HepG2 (cell line): Measurements from ENCODE around the gene HS3ST3B1. TPM values are rescaled to one million over a fixed set of nuclear protein-coding genes. Genes with fewer than 3 reads are reported as not detected.
A peak's percentile ranks its signal among the peaks of the same experiment; 100 is the strongest.

Experiments
- ARID2 ChIP-seq: sonication (generic); formaldehyde crosslinking; IDR thresholded peaks from 2 replicates; pipeline ENCODE4 v1.8.1; 2022; ENCODE audit warnings: mild to moderate bottlenecking, missing genetic modification reagents, borderline replicate concordance
- ARNT2 ChIP-seq: sonication (generic); formaldehyde crosslinking; IDR thresholded peaks from 2 replicates; pipeline ENCODE4 v1.8.0; 2022; ENCODE audit warnings: mild to moderate bottlenecking, low read depth, missing genetic modification reagents, moderate library complexity
- ATF6 ChIP-seq: sonication (generic); formaldehyde crosslinking; conservative IDR thresholded peaks from 2 replicates; pipeline ENCODE4 v1.4.0; 2020; ENCODE audit warnings: missing genetic modification reagents
- CBFB ChIP-seq: sonication (generic); formaldehyde crosslinking; IDR thresholded peaks from 2 replicates; pipeline ENCODE4 v1.4.0; 2020; ENCODE audit warnings: missing genetic modification reagents
- CC2D1A ChIP-seq: sonication (generic); formaldehyde crosslinking; IDR thresholded peaks from 2 replicates; pipeline ENCODE4 v1.8.1; 2023; ENCODE audit warnings: mild to moderate bottlenecking, missing genetic modification reagents
- DBP ChIP-seq: sonication (generic); formaldehyde crosslinking; IDR thresholded peaks from 2 replicates; pipeline ENCODE4 v1.4.0; 2020; ENCODE audit warnings: missing genetic modification reagents; ENCODE audit errors: not compliant biosample characterization
- DNMT1 ChIP-seq: sonication (generic); formaldehyde crosslinking; IDR thresholded peaks from 2 replicates; pipeline ENCODE4 v1.5.1; 2020; ENCODE audit warnings: mild to moderate bottlenecking, missing genetic modification reagents
- E2F5 ChIP-seq: sonication (generic); formaldehyde crosslinking; conservative IDR thresholded peaks from 2 replicates; pipeline ENCODE4 v1.4.0; 2020; ENCODE audit warnings: missing genetic modification reagents
- HDAC2 ChIP-seq: sonication (generic); formaldehyde crosslinking; IDR thresholded peaks from 2 replicates; pipeline ENCODE4 v1.4.0; 2020; ENCODE audit warnings: missing genetic modification reagents
- HMG20B ChIP-seq: conservative IDR thresholded peaks from 2 replicates; pipeline ENCODE4 v1.6.1; 2016; ENCODE audit warnings: missing genetic modification reagents, missing compliant biosample characterization
- HNF1B ChIP-seq: sonication (generic); formaldehyde crosslinking; IDR thresholded peaks from 2 replicates; pipeline ENCODE4 v1.5.1; 2020; ENCODE audit warnings: mild to moderate bottlenecking, moderate library complexity, missing genetic modification reagents
- KMT2B ChIP-seq: IDR thresholded peaks from 2 replicates; pipeline ENCODE4 v1.6.1; 2016; ENCODE audit warnings: missing genetic modification reagents, missing compliant biosample characterization
- NFKB2 ChIP-seq: sonication (generic); formaldehyde crosslinking; IDR thresholded peaks from 2 replicates; pipeline ENCODE4 v1.4.0; 2020; ENCODE audit warnings: missing genetic modification reagents, borderline replicate concordance
- NFYB ChIP-seq: sonication (generic); formaldehyde crosslinking; IDR thresholded peaks from 2 replicates; pipeline ENCODE4 v1.4.0; 2020; ENCODE audit warnings: missing genetic modification reagents
- SATB2 ChIP-seq: sonication (generic); formaldehyde crosslinking; IDR thresholded peaks from 2 replicates; pipeline ENCODE4 v1.5.0; 2020; ENCODE audit warnings: missing genetic modification reagents
- SNRNP70 ChIP-seq: fragments of 200-400 bp; formaldehyde crosslinking; IDR thresholded peaks from 2 replicates; pipeline ENCODE4 v1.6.1; 2017; ENCODE audit warnings: mild to moderate bottlenecking, low read depth, low read length, moderate library complexity
- SRSF4 ChIP-seq: fragments of 200-400 bp; formaldehyde crosslinking; IDR thresholded peaks from one replicate; pipeline ENCODE4 v1.6.1; 2018; ENCODE audit warnings: mild to moderate bottlenecking, low read depth, low read length, moderate library complexity; ENCODE audit not compliant: poor library complexity, severe bottlenecking
- SYNCRIP ChIP-seq: fragments of 200-400 bp; formaldehyde crosslinking; IDR thresholded peaks from 2 replicates; pipeline ENCODE4 v1.6.1; 2018; ENCODE audit warnings: mild to moderate bottlenecking, low read depth, low read length; ENCODE audit not compliant: insufficient read depth
- ZBTB14 ChIP-seq: sonication (generic); formaldehyde crosslinking; IDR thresholded peaks from 2 replicates; pipeline ENCODE4 v1.4.0; 2020; ENCODE audit warnings: missing genetic modification reagents
- ZBTB25 ChIP-seq: IDR thresholded peaks from 2 replicates; pipeline ENCODE4 v1.6.1; 2018; ENCODE audit warnings: missing genetic modification reagents
- ZNF20 ChIP-seq: sonication (generic); formaldehyde crosslinking; IDR thresholded peaks from 2 replicates; pipeline ENCODE4 v1.4.0; 2020; ENCODE audit warnings: mild to moderate bottlenecking, moderate library complexity, missing genetic modification reagents
- ZNF329 ChIP-seq: sonication (generic); formaldehyde crosslinking; IDR thresholded peaks from 2 replicates; pipeline ENCODE4 v1.9.0; 2021; ENCODE audit warnings: low read depth, mild to moderate bottlenecking, missing genetic modification reagents
- ZNF761 ChIP-seq: sonication (generic); formaldehyde crosslinking; conservative IDR thresholded peaks from 2 replicates; pipeline ENCODE4 v1.4.0; 2020; ENCODE audit warnings: mild to moderate bottlenecking, missing genetic modification reagents
- polyA plus RNA-seq, 8 experiments: library from polyadenylated mRNA; depleted of rRNA in 3 of 8; stranded (reverse) in 7 of 8; unstranded in 1 of 8; fragments of >200 nt; fragmentation: Illumina TruSeq in 4 of 8; extraction: Trizol in 4 of 8; gene quantifications; 2 replicates each; pipeline versions ENCODE4 v1.2.1 to v1.2.3, GENCODE V29; 2011 to 2016; ENCODE audit warnings: low read depth in 4 of 8, missing spikeins in 1 of 8, mixed read lengths in 1 of 8; ENCODE audit not compliant: insufficient read depth in 1 of 8
- total RNA-seq, 5 experiments: library from RNA; depleted of rRNA; stranded (reverse); fragments of >200 nt; fragmentation: Illumina TruSeq; extraction: Trizol; gene quantifications; 2 replicates each; pipeline ENCODE4 v1.2.3, GENCODE V29; 2016; ENCODE audit warnings: low read depth in 1 of 5

HS3ST3B1 gene
- total and polyA plus RNA-seq, 2 of the 13 experiments (the other 11 are each of a cell fraction or from before 2014, with no cell fraction given), result 15.7 to 39.5 TPM

- no peak for TF ChIP-seq HNF1B
- TF ChIP-seq ARID2, result no peak
- peak; percentile 60 for TF ChIP-seq NFYB (CRISPR knock-in tag)
- TF ChIP-seq ZNF761 (CRISPR knock-in tag), result no peak
- TF ChIP-seq CBFB (CRISPR knock-in tag), result no peak
- no peak for TF ChIP-seq ZNF20 (CRISPR knock-in tag)
- TF ChIP-seq HDAC2 (CRISPR knock-in tag), result peak; percentile 68
- no peak for TF ChIP-seq ZNF329
- TF ChIP-seq SATB2 (CRISPR knock-in tag), result no peak
- TF ChIP-seq ZBTB14, result no peak
- no peak for TF ChIP-seq SNRNP70
- no peak for TF ChIP-seq NFKB2 (CRISPR knock-in tag)
- TF ChIP-seq E2F5 (CRISPR knock-in tag), result no peak
- no peak for TF ChIP-seq DNMT1 (CRISPR knock-in tag)
- no peak for TF ChIP-seq ATF6 (CRISPR knock-in tag)
- no peak for TF ChIP-seq SYNCRIP
- no peak for TF ChIP-seq SRSF4
- TF ChIP-seq ARNT2 (CRISPR knock-in tag), result 0 out of 2 replicates have a peak, but pooled peaks have one; percentile 29
- TF ChIP-seq CC2D1A (CRISPR knock-in tag), result no peak
- no peak for TF ChIP-seq ZBTB25
- no peak for TF ChIP-seq HMG20B
- TF ChIP-seq KMT2B (CRISPR knock-in tag), result no peak
- TF ChIP-seq DBP (CRISPR knock-in tag), result no peak
These were observed 72.9 kb downstream of the HS3ST3B1 start (continued) for GRCh38 chr17:14373614-14374259.
